DND-41 (cell line): ENCODE results near the gene JARID2.

ENCODE experiments used
- CTCF ChIP-seq: IDR thresholded peaks from 2 replicates; pipeline ENCODE4 v1.5.1; 2012; ENCODE audit warnings: borderline replicate concordance, low read length, moderate library complexity, mild to moderate bottlenecking; ENCODE audit not compliant: poor library complexity, severe bottlenecking; ENCODE audit errors: extremely low read depth
- EZH2 ChIP-seq: IDR thresholded peaks from 3 replicates; pipeline ENCODE4 v1.6.1; 2012; ENCODE audit warnings: borderline replicate concordance, low read depth, mild to moderate bottlenecking, moderate library complexity, low read length, inconsistent platforms; ENCODE audit not compliant: severe bottlenecking

DNA sequence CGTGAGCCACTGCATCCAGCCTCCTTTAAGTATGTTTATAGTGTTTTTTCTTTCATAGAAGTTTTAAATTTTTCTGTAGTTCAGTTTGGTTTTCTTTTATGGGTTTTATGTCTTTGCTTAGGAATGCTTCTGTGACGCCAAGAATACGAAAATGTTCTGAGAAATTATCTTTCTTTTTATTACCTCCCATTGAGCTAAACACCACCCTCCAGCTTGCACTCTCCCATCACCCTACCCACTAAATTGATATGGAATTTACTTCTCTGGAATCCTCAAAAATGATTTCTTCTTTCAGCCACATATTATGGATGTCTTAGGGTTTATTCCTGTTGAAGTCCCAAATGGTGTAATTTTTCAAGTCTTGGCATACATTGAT is 38.1 kb downstream of the JARID2 start:
- TF ChIP-seq CTCF (no peak), EZH2 (no peak)
